Caco-2 (cell line): ENCODE data around the gene CDKN1A. TPM values are rescaled to one million over a fixed set of nuclear protein-coding genes. Genes with fewer than 3 reads are reported as not detected.

ENCODE experiments used
- Bru-seq: library from RNA; stranded (reverse); fragments of 400-500 nt; gene quantifications from one replicate; lab custom pipeline; 2021; lab: Mats Ljungman, UMichigan
- BruChase-seq, 2 experiments: library from RNA; stranded (reverse); fragments of 400-500 nt; gene quantifications; one replicate each; lab custom pipeline; 2021; lab: Mats Ljungman, UMichigan
- BruUV-seq: library from RNA; stranded (reverse); fragments of 400-500 nt; replicated peaks from 2 replicates; lab custom pipeline; 2021; lab: Mats Ljungman, UMichigan
- CTCF ChIA-PET: fragments of 300-600 bp; sonication (Branson Sonifier 250); formaldehyde crosslinking; loops from one replicate; lab custom pipeline; 2022; ENCODE audit warnings: antibody characterized with exemption; lab: Charles Lee
- POLR2A ChIA-PET: fragments of 300-600 bp; sonication (Branson Sonifier 250); formaldehyde crosslinking; loops from one replicate; lab custom pipeline; 2022; ENCODE audit warnings: antibody characterized with exemption; lab: Charles Lee
- DNase-seq, 2 experiments: peaks; one replicate each; pipeline versions ENCODE4 v3.0.0 to v3.0.0-alpha.2; 2020 to 2022
- H3K27me3 ChIP-seq: replicated peaks from 2 replicates; pipeline ENCODE4 v1.6.0; 2011; ENCODE audit warnings: low read length; ENCODE audit not compliant: control insufficient read depth, insufficient read depth
- H3K36me3 ChIP-seq: 2 replicates; pipeline ENCODE4 v1.5.1; 2011; ENCODE audit warnings: low read length; ENCODE audit not compliant: control insufficient read depth, insufficient read depth
- H3K4me1 ChIP-seq: fragments of 250-450 bp; sonication (Bioruptor Pico); 2 replicates; pipeline ENCODE4 v1.5.1; 2020; ENCODE audit warnings: mild to moderate bottlenecking
- H3K4me3 ChIP-seq: 2 replicates; pipeline ENCODE4 v1.5.1; 2011; ENCODE audit warnings: low read depth, mild to moderate bottlenecking, control low read depth, low read length
- H3K9me3 ChIP-seq: fragments of 250-450 bp; sonication (Bioruptor Pico); 2 replicates; pipeline ENCODE4 v1.5.1; 2020; ENCODE audit warnings: mild to moderate bottlenecking, moderate library complexity
- H3K27ac Mint-ChIP-seq: one replicate; pipeline ENCODE4 v1.8.0; 2022; ENCODE audit warnings: mixed read lengths; ENCODE audit not compliant: unreplicated experiment
- H3K27me3 Mint-ChIP-seq: one replicate; pipeline ENCODE4 v1.8.0; 2022; ENCODE audit warnings: mixed read lengths; ENCODE audit not compliant: insufficient read depth, unreplicated experiment
- H3K36me3 Mint-ChIP-seq: one replicate; pipeline ENCODE4 v1.8.0; 2022; ENCODE audit warnings: mild to moderate bottlenecking, mixed read lengths; ENCODE audit not compliant: insufficient read depth, unreplicated experiment
- H3K4me1 Mint-ChIP-seq: one replicate; pipeline ENCODE4 v1.8.0; 2022; ENCODE audit warnings: low read depth, mixed read lengths; ENCODE audit not compliant: unreplicated experiment
- H3K4me3 Mint-ChIP-seq: one replicate; pipeline ENCODE4 v1.8.0; 2022; ENCODE audit warnings: mild to moderate bottlenecking, moderate library complexity, mixed read lengths; ENCODE audit not compliant: unreplicated experiment
- H3K9me3 Mint-ChIP-seq: one replicate; pipeline ENCODE4 v1.8.0; 2022; ENCODE audit warnings: mixed read lengths; ENCODE audit not compliant: unreplicated experiment
- CTCF ChIP-seq, 2 experiments: fragments of 200-600 bp in 1 of 2; IDR thresholded peaks; 1 replicate in 1 of 2; 2 replicates in 1 of 2; pipeline versions ENCODE4 v1.5.1 to v1.8.0; 2011 to 2022; ENCODE audit warnings: antibody characterized with exemption in 1 of 2, control low read depth in 1 of 2, inconsistent platforms in 1 of 2, low read depth in 1 of 2, low read length in 1 of 2, mild to moderate bottlenecking in 1 of 2, moderate library complexity in 1 of 2; ENCODE audit not compliant: insufficient read depth in 1 of 2, severe bottlenecking in 1 of 2, unreplicated experiment in 1 of 2
- intact Hi-C: fragments of 100-400 bp; cut with micrococcal nuclease; formaldehyde crosslinking; loops from one replicate; pipeline ENCODE4 v1.10.0; 2022; ENCODE audit not compliant: unreplicated experiment
- long read RNA-seq: library from polyadenylated mRNA; stranded (forward); transcript quantifications from one replicate; pipeline ENCODE4 v2.0.0, GENCODE V29; 2022
- total RNA-seq: library from RNA; stranded (reverse); gene quantifications from 2 replicates; pipeline ENCODE4 v1.2.3, GENCODE V29; 2022

The CDKN1A gene
- total RNA-seq (3.0 and 3.4 TPM in 2 replicates), Bru-seq, nascent RNA (percentile 37 among the genes with signal in this experiment), BruChase-seq, experiment 1, labeled RNA remaining after a 2-hour chase (percentile 41 among the genes with signal in this experiment), BruChase-seq, experiment 2, labeled RNA remaining after a 6-hour chase (percentile 35 among the genes with signal in this experiment)
- long read RNA-seq, transcript CDKN1A-201 (3 exons, 2,180 nt) = major isoform, 5 of 6 reads
- long read RNA-seq, partial matches to known transcripts = 0 of 6 reads
- long read RNA-seq, other reads (novel, unspliced or antisense) = 0 of 6 reads

GRCh38 chr6:36678488-36679042 lies at the start of gene CDKN1A:
Gene CDKN1A, plus strand, starts transcription at chr6:36678714. Its CDS starts 5,388 bp downstream, at chr6:36684102.
- ChIA-PET CTCF (interaction anchor here (0.6 to 2.2 kb wide), 8 partner anchors 11 to 81 kb away, joined by 3 to 19 read pairs (median 4); no protein-coding TSS in a partner anchor), POLR2A (interaction anchor here (0.6 to 1.0 kb wide), 6 partner anchors 27 to 915 kb away, joined by 3 to 4 read pairs (median 4); no protein-coding TSS in a partner anchor)
- TF ChIP-seq CTCF (IDR thresholded peaks at IDR 0.05; ENCODE audit: insufficient read depth in 1 of 2, low read depth in 1 of 2, low read length in 1 of 2, severe bottlenecking in 1 of 2, unreplicated experiment in 1 of 2) = no peak
- H3K4me3 Mint-ChIP-seq = peak within 1 kb of the TSS; percentile 95
- H3K36me3 Mint-ChIP-seq = peaks cover 11% of the 10 kb centered on the region
- no peaks in the 10 kb centered on the region for H3K27me3 Mint-ChIP-seq
- intact Hi-C loops = loop anchor here (2.0 kb wide), 1 partner anchor 28 kb away; no protein-coding TSS in a partner anchor
- Histone ChIP-seq H3K36me3 (no peaks in the 10 kb centered on the region), H3K27me3 (no peaks in the 10 kb centered on the region), H3K9me3 (no peaks in the 10 kb centered on the region), H3K4me3 (peak within 1 kb of the TSS; percentile 75), H3K4me1 (peaks cover 24% of the 10 kb centered on the region)
- peaks cover 34% of the 10 kb centered on the region for H3K4me1 Mint-ChIP-seq
- DNase-seq = peak; percentile 83 to 89
- no peaks in the 10 kb centered on the region for H3K9me3 Mint-ChIP-seq
- no TSS peak for BruUV-seq
- peak within 1 kb of the TSS; percentile 78 for H3K27ac Mint-ChIP-seq

GRCh38 chr6:36629784-36630183 lies 48.7 kb upstream of the CDKN1A start:
- Mint-ChIP-seq H3K27me3 (no peaks in the 10 kb centered on the region), H3K4me1 (peaks cover 5% of the 10 kb centered on the region), H3K36me3 (no peaks in the 10 kb centered on the region), H3K27ac (no peak overlapping the region), H3K4me3 (no peak overlapping the region), H3K9me3 (no peaks in the 10 kb centered on the region)
- CTCF ChIA-PET = no interaction called here
- BruUV-seq = no TSS peak
- H3K4me3 ChIP-seq = no peak overlapping the region
- no peak for DNase-seq
- H3K4me1 ChIP-seq = peaks cover 2% of the 10 kb centered on the region
- no peaks in the 10 kb centered on the region for H3K36me3 ChIP-seq
- TF ChIP-seq CTCF (IDR thresholded peaks at IDR 0.05; ENCODE audit: insufficient read depth in 1 of 2, low read depth in 1 of 2, low read length in 1 of 2, severe bottlenecking in 1 of 2, unreplicated experiment in 1 of 2) = no peak
- intact Hi-C loops = no loop called here
- POLR2A ChIA-PET = no interaction called here
- H3K9me3 ChIP-seq = no peaks in the 10 kb centered on the region
- no peaks in the 10 kb centered on the region for H3K27me3 ChIP-seq

GRCh38 chr6:36631326-36632011 lies 47.0 kb upstream of the CDKN1A start:
- no peaks in the 10 kb centered on the region for H3K4me1 Mint-ChIP-seq
- H3K27ac Mint-ChIP-seq = no peak overlapping the region
- CTCF ChIA-PET = interaction anchor here (1.2 kb wide), 2 partner anchors 16 to 47 kb away, joined by 3 to 4 read pairs; partner anchors contain the start of gene CDKN1A
- Histone ChIP-seq H3K4me3 (no peak overlapping the region), H3K9me3 (no peaks in the 10 kb centered on the region), H3K4me1 (no peaks in the 10 kb centered on the region), H3K27me3 (no peaks in the 10 kb centered on the region), H3K36me3 (no peaks in the 10 kb centered on the region)
- no peak overlapping the region for H3K4me3 Mint-ChIP-seq
- BruUV-seq = no TSS peak
- DNase-seq = no peak
- TF ChIP-seq CTCF (IDR thresholded peaks at IDR 0.05; ENCODE audit: insufficient read depth in 1 of 2, low read depth in 1 of 2, low read length in 1 of 2, severe bottlenecking in 1 of 2, unreplicated experiment in 1 of 2) = no peak
- POLR2A ChIA-PET = no interaction called here
- H3K27me3 Mint-ChIP-seq = no peaks in the 10 kb centered on the region
- no peaks in the 10 kb centered on the region for H3K9me3 Mint-ChIP-seq
- intact Hi-C loops = no loop called here
- no peaks in the 10 kb centered on the region for H3K36me3 Mint-ChIP-seq
